Measurements from ENCODE around the gene STAMBPL1. TPM values are rescaled to one million over a fixed set of nuclear protein-coding genes. Genes with fewer than 3 reads are reported as not detected.

Gene STAMBPL1
- total and polyA plus RNA-seq, 11 donors, result 1.0 to 6.3 (median 3.3) TPM

DNA sequence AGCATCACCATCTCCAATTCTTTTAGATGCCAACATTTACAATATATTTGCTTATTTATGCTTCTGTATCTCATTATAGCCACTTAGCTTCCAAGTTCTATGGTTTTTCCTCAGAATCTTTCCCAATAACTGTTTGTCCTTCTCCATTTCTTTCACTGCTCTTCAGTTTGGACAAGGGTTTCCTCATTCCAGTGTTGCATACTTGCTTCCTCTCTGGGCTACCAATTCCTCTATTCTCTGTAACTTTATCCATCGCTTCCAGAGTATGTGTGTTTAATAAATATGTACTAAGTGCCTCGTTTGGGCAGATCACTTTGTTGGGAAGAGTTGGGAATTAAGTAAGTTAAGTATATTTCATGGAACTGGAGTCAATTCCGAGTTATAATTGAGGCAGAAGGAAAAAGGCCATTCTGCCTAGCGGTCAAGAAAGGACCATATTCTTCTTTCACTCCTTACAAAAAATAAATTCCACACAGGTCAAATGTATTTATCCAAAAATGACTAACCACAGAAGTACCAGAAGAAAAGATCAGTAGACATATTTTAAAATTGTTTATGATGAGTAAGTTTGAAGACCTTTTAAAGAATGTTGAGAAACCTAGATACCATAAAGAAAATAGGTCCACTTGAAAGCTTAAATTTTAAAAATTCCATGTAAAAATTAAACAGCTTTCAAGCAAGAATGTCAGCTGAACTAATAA lies 10.8 kb downstream of the STAMBPL1 start:
- Histone ChIP-seq H3K4me3 (no peak overlapping the region), H3K27me3 (no peaks in the 10 kb centered on the region), H3K36me3 (no peaks in the 10 kb centered on the region), H3K4me1 (peaks cover 0 to 37% (median 4%) of the 10 kb centered on the region in 12 donors), H3K9me3 (no peaks in the 10 kb centered on the region), H3K27ac (no peak overlapping the region)
- DNase-seq (no peak), ATAC-seq (no peak)
- intact Hi-C loops (cut with DNase I), result no loop called here
- 95 to 97% (median 96%) methylated on average over 4 of the region's 4 CpGs for WGBS, 4 donors
- TF ChIP-seq, protein P1, sequence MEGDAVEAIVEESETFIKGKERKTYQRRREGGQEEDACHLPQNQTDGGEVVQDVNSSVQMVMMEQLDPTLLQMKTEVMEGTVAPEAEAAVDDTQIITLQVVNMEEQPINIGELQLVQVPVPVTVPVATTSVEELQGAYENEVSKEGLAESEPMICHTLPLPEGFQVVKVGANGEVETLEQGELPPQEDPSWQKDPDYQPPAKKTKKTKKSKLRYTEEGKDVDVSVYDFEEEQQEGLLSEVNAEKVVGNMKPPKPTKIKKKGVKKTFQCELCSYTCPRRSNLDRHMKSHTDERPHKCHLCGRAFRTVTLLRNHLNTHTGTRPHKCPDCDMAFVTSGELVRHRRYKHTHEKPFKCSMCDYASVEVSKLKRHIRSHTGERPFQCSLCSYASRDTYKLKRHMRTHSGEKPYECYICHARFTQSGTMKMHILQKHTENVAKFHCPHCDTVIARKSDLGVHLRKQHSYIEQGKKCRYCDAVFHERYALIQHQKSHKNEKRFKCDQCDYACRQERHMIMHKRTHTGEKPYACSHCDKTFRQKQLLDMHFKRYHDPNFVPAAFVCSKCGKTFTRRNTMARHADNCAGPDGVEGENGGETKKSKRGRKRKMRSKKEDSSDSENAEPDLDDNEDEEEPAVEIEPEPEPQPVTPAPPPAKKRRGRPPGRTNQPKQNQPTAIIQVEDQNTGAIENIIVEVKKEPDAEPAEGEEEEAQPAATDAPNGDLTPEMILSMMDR (IDR thresholded peaks at IDR 0.05), result no peak
- no peak for TF ChIP-seq POLR2A (IDR thresholded peaks at IDR 0.05)

DNA sequence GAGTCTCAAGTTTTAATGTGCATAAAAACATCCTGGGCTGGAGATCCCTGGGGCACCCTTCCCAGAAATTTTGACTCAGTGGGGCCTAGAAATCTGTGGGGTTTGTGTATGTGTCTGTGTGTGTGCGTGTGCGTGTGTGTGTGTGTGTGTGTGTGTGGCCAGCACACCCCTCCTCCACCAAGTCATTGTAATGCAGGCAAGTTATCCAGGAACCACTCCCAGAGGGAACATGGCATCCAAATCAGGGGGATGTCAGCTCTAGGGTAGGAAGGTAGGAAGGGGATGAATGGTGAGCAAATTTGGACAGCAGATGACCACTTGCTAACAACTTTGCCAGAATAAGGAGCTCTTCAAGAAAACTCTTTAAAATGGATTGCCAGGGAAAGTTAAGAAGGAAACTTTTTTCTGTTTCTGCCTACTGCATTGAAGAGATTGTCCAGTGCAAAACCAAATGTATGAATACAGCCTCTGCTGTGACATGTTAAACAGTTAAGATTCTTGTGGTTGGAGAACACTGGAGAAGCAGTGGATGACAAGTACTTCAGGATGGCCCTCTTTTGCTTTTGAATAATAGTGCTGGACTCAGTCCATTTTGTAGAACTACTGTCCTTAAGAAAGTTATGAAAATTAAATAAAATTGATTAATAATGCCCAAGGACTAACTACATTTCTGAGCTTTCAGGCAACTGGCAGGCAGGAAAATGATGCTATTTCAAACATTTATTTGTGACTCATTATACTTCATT lies 12.3 kb downstream of the STAMBPL1 start:
- no peak overlapping the region for H3K4me3 ChIP-seq
- ATAC-seq (no peak), DNase-seq (no peak)
- no peak overlapping the region for H3K27ac ChIP-seq
- no peaks in the 10 kb centered on the region for H3K36me3 ChIP-seq
- intact Hi-C loops (cut with DNase I), result no loop called here
- no peaks in the 10 kb centered on the region for H3K9me3 ChIP-seq
- no peaks in the 10 kb centered on the region for H3K27me3 ChIP-seq
- H3K4me1 ChIP-seq, result peaks cover 0 to 51% (median 6%) of the 10 kb centered on the region in 12 donors
- WGBS, 4 donors, result 38 to 86% (median 69%) methylated on average over 2 of the region's 2 CpGs
- no peak for TF ChIP-seq POLR2A (IDR thresholded peaks at IDR 0.05)
- TF ChIP-seq, protein P1 (IDR thresholded peaks at IDR 0.05), result no peak

DNA sequence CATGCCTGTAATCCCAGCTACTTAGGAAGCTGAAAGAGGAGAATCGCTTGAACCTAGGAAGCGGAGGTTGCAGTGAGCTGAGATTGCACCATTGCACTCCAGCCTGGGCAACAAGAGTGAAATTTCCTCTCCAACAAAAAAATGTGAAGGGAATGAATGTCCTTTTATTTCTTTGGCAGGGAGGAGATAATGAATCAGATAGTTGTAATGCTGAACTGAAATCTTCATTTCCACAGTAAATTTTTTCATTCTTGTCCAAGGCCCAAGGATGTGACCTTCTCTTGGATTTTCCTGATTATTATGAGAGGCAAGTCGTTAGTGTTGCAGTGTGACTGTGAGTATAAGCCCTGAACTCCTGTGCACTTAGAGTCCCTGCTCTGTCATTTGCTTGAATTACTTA lies 13.6 kb downstream of the STAMBPL1 start:
- WGBS, 4 donors, result 77 to 86% (median 81%) methylated on average over 3 of the region's 3 CpGs
- H3K27ac ChIP-seq, result peak overlapping the region in 1 of 12 donors; percentile 3

DNA sequence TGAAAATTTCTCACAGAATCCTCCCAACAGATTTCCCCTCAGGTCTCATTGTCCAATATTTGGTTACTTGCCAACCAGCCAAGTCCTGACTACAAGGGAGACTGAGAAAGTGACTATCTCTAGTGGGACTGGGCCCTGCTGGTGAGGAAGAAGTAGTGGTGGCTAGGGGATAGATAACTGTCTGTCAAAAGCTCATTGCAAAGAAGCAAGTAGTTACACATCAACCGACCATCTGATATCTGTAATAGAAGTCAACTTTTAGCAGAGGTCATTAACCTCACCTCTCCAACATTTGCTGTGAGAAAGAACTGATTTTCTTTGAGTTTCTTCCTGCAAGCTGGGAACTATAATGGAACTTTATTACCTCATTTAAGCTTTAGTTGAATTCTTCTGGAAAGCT lies 15.2 kb downstream of the STAMBPL1 start:
- H3K4me1 ChIP-seq, result peaks cover 0 to 46% (median 6%) of the 10 kb centered on the region in 12 donors
- TF ChIP-seq, protein P1 (IDR thresholded peaks at IDR 0.05), result no peak
- no peak for TF ChIP-seq POLR2A (IDR thresholded peaks at IDR 0.05)

More for the DNA sequence above, 13.6 kb downstream of the STAMBPL1 start:
- no peak overlapping the region for H3K4me3 ChIP-seq
- peaks cover 0 to 52% (median 4%) of the 10 kb centered on the region in 12 donors for H3K4me1 ChIP-seq
- H3K9me3 ChIP-seq, result no peaks in the 10 kb centered on the region
- H3K27me3 ChIP-seq, result no peaks in the 10 kb centered on the region
- H3K36me3 ChIP-seq, result no peaks in the 10 kb centered on the region
- DNase-seq, result no peak
- TF ChIP-seq, protein P1 (IDR thresholded peaks at IDR 0.05), result no peak
- TF ChIP-seq POLR2A (IDR thresholded peaks at IDR 0.05), result no peak
- intact Hi-C loops (cut with DNase I), result no loop called here
- ATAC-seq, result peak in 2 of 4 donors; percentile 28 to 56

More for the DNA sequence above, 15.2 kb downstream of the STAMBPL1 start:
- Histone ChIP-seq H3K9me3 (no peaks in the 10 kb centered on the region), H3K27me3 (no peaks in the 10 kb centered on the region), H3K27ac (no peak overlapping the region), H3K4me3 (no peak overlapping the region), H3K36me3 (no peaks in the 10 kb centered on the region)
- DNase-seq (no peak), ATAC-seq (no peak)
- 63 to 80% (median 73%) methylated on average over 1 of the region's 1 CpG for WGBS, 4 donors
- intact Hi-C loops (cut with DNase I), result no loop called here

All from heart left ventricle (tissue), 16 donors.